Sigmoid colon (tissue), 3 donors: ENCODE measurements around the gene SMIM36.

ENCODE experiments used
- CTCF ChIP-seq, 4 experiments: fragments of 450-650 bp in 3 of 4; fragments of 200-600 bp in 1 of 4; IDR thresholded peaks; one replicate each; pipeline ENCODE4 v1.5.1; 2016 to 2019; ENCODE audit warnings: antibody characterized with exemption in 4 of 4, mild to moderate bottlenecking in 3 of 4, moderate library complexity in 2 of 4
- POLR2A ChIP-seq, 2 donors: fragments of 450-650 bp; IDR thresholded peaks; one replicate each; pipeline ENCODE4 v1.6.1; 2016; ENCODE audit warnings: antibody characterized with exemption in 2 of 2, mild to moderate bottlenecking in 2 of 2, moderate library complexity in 2 of 2

GRCh38 chr17:55546991-55547664 is 35.9 kb upstream of the SMIM36 start:
- TF ChIP-seq CTCF (IDR thresholded peaks at IDR 0.05) (no peak), POLR2A (IDR thresholded peaks at IDR 0.05) (no peak)
